ENCODE results near the gene ZMIZ2.

GRCh38 chr7:44771358-44771757 lies 22.7 kb downstream of the ZMIZ2 start:
- TF ChIP-seq EP300 (IDR thresholded peaks at IDR 0.05) (no peak), CTCF (IDR thresholded peaks at IDR 0.05) (no peak), POLR2A (IDR thresholded peaks at IDR 0.05) (no peak), POLR2AphosphoS5 (IDR thresholded peaks at IDR 0.05) (no peak)
